D341Med (cell line): ENCODE measurements around the gene TMEM243.
"Not testable (repeated sequence)": the region's sequence is repeated elsewhere in the genome, so short reads cannot be mapped to it uniquely, and the experiment has no call there.

Source experiments
- DNase-seq: peaks from one replicate; pipeline ENCODE4 v3.0.0; 2012; ENCODE audit warnings: low spot score

TMEM243 gene, protein sequence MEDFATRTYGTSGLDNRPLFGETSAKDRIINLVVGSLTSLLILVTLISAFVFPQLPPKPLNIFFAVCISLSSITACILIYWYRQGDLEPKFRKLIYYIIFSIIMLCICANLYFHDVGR

GRCh38 chr7:87219545-87220025, at the start of gene TMEM243:
TMEM243 (minus strand) TSS chr7:87219732; CDS start chr7:87219503, 229 bp downstream.
- peak; percentile 85 for DNase-seq

- DNase-seq = no peak
Observed at GRCh38 chr7:87267239-87267900, 47.8 kb upstream of the TMEM243 start.

DNA sequence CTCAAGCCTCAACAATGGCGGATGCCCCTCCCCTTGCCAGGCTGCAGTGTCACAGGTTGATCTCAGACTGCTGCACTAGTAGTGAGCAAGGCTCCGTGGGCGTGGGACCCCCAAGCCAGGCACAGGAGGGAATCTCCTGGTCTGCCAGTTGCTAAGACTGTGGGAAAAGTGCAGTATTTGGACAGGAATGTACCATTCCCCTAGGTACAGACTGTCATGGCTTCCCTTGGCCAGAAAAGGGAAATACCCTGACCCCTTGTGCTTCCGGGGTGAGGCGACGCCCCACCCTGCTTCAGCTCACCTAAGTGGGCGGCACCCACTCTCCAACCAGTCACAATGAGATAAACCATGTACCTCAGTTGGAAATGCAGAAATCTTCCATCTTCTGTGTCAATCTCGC, 44.0 kb upstream of the TMEM243 start:
- no peak for DNase-seq

DNA sequence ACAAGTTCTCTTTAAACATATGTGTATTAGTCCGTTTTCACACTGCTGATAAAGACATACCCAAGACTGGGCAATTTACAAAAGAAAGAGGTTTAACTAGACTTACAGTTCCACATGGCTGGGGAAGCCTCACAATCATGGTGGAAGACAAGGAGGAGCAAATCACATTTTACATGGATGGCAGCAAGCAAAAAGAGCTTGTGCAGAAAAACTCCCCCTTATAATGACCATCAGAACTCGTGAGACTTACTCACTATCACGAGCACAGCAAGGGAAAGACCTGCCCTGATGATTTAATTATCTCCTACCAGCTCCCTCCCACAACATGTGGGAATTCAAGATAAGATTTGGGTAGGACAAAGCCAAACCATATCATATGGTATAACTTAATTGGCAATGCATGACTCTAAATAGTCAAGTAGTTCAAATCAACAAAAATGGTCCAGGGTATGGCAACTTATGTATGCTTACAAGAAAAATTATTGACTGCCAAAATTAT, 34.1 kb upstream of the TMEM243 start:
- DNase-seq = no peak

GRCh38 chr7:87245671-87246070, 26.1 kb upstream of the TMEM243 start:
- not testable (repeated sequence) for DNase-seq

DNA sequence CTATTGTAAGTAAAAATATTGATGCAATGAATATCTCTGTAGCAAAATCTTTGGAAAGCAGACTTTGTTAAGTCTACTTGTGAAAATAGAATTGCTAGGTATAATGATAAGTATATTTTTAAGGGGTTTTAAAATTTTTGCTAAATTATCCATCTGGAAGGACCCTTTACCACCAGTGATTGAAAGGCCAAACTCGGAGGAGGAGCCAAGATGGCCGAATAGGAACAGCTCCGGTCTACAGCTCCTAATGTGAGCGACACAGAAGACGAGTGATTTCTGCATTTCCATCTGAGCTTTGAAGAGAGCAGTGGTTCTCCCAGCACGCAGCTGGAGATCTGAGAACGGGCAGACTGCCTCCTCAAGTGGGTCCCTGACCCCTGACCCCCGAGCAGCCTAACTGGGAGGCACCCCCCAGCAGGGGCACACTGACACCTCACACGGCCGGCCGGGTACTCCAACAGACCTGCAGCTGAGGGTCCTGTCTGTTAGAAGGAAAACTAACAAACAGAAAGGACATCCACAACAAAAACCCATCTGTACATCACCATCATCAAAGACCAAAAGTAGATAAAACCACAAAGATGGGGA, 19.0 kb upstream of the TMEM243 start:
- not testable (repeated sequence) for DNase-seq

- no peak for DNase-seq
Observed at GRCh38 chr7:87234949-87235348, 15.4 kb upstream of the TMEM243 start.

GRCh38 chr7:87231711-87232110, 12.2 kb upstream of the TMEM243 start:
- DNase-seq = peak; percentile 46

DNA sequence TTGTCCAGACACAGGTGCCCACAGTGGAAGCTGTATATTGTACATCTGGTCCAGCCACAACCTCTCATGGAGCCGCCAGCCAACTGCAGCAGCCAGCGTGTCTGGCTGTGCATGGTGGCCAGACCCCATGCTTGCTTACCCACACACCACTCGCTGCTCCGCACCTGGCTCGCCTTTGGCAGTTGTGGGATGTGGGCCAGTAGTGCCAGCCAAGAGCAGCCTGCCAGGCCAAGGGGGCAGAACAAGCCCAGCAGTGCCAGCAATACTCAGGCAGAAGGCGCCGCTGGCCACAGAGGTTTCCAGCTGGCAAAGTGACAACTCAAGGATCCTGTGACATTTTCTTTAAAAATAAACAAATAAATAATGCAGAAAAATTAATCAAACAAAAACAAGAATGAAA, 11.7 kb upstream of the TMEM243 start:
- DNase-seq = no peak

- no peak for DNase-seq
Observed at GRCh38 chr7:87226495-87226894, 7.0 kb upstream of the TMEM243 start.

DNA sequence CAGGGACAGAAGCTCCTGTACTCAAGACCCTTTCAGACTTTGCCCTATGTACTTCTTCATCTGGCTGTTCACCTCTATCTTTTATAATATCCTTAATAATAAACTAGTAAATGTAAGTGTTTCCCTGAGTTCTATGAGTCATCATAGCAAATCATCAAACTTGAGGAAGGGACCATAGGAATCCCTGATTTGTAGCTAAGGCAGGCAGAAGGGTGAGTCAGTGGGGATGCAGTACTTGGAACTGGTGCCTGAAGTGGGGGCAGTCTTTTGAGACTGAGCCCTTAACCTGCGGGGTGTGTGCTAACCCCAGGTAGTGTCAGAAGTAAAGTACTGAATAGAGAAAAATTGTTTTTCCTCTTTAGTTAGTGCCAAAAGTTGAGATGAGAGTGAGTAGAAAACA, 6.2 kb upstream of the TMEM243 start:
- no peak for DNase-seq

GRCh38 chr7:87223666-87224065, 4.1 kb upstream of the TMEM243 start:
- no peak for DNase-seq

- DNase-seq = no peak
Observed at GRCh38 chr7:87220734-87221215, 1.2 kb upstream of the TMEM243 start.

GRCh38 chr7:87220026-87220733, 648 bp upstream of the TMEM243 start:
- DNase-seq = peak; percentile 96

DNA sequence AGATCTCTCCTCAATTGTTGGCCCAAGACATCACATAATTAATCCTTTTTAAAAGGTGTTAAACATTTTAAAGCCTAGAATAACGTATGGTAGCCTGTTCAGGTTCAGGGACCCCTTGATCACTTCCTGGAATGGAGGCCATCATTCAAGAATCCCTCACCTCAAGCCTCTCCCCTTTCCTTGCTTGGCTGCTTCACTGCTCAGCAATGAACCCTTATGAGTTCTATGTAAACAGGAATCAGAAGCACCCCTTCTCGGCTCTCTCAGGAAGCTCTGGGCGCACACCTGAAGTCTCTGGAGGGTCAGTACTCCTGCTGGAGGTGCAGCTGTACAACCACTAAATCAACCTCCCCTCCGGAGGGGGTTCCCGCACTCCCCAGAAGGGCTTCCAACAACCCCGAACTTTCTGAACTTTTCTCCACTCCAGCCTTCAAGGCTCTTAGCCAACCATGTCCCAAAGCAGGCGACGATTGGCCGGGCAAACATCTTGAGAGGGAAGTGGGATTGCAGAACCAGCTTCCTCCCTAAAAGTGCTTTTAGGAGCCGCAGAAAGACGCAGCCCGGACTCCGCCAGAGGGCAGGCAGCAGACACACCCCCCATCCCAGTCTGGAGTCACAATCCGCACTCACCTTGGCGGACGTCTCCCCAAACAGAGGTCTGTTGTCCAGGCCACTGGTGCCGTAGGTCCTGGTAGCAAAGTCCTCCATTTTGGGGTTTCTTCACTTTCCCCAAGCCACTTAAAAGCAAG, 562 bp downstream of the TMEM243 start:
- peak; percentile 55 for DNase-seq

DNA sequence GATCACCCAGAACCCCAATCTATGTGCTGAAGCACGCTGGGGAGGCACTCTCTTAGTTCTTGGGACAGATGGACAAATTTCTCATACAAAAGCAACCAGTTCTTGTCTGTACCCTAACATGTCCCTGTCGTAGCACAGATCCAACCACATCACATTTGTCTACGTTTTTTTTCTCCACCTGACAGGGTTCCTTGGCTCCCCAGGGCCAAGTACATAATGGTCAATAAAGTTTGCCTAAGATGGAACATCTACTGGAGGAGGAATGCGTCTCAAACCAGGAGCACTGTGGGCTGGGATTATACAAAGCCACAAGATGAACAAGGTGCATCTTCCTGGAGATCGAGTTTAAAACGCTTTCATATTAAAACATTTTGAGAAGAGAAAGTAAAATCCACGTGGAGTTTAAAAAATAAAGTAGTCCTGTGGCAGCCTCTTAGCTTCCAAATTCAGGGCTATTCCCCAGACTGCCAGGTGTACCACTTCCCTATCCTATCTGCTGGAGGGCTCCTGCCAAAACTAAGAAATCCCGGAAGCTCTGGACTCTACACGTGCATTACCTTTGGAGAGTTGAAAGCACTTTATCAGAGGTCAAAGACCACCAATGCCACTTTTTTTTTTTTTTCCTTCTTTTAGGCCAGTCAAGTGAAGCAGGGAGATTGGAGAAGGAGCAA, 1.4 kb downstream of the TMEM243 start:
- no peak for DNase-seq

- no peak for DNase-seq
Observed at GRCh38 chr7:87216701-87217508, 2.6 kb downstream of the TMEM243 start.

DNA sequence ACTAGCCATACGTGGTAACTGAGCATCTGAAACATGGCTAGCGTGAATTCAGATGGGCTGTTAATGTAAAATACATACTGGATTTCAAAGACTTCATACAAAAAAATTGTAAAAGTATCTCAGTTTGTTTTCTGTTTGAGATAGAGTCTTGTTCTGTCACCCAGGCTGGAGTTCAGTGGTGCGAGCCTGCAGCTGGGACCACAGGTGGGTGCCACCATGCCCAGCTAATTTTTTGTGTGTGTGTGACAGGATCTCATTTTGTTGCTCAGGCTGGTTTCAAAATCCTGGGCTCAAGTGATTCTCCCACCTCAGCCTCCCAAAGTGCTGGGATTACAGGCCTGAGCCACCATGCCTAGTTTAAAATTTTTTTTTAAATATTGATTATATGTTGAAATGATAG, 4.5 kb downstream of the TMEM243 start:
- no peak for DNase-seq

DNA sequence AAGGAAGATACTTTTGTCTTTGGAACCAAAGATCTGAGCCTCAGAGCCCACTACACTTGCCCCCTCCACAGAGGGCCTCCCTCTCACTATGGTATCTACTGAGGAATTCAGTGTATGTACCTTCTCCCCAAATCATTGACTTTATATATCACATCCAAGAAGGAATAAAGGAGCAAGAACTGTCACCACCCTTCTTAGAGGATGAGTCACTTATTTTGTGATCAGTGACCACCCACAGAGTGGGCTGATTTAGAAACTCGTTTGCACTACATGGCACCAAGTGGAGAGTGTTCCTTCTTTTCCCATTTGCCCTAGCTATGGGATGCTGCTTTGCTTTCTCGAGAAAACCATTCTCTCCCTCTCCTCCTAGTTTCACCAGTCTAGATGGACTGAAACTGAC, 5.7 kb downstream of the TMEM243 start:
- no peak for DNase-seq

- DNase-seq = no peak
Observed at GRCh38 chr7:87213252-87213651, 6.3 kb downstream of the TMEM243 start.
